Measurements from ENCODE around the gene ACIN1. TPM values are rescaled to one million over a fixed set of nuclear protein-coding genes. Genes with fewer than 3 reads are reported as not detected.
A peak's percentile ranks its signal among the peaks of the same experiment; 100 is the strongest.

The ACIN1 gene
- total and polyA plus RNA-seq, 9 of the 15 experiments (the other 6 are each of a cell fraction or from before 2014, with no cell fraction given): 5.0 to 196 (median 129) TPM

- Histone ChIP-seq H3K4me2 (ENCODE audit: insufficient read depth, low read length) (no peak overlapping the region), H3K27me3 (ENCODE audit: control insufficient read depth in 2 of 2, insufficient read depth in 2 of 2, low read length in 2 of 2) (no peaks in the 10 kb centered on the region), H3K79me2 (ENCODE audit: control insufficient read depth, insufficient read depth, low read length) (no peaks in the 10 kb centered on the region), H2AFZ (ENCODE audit: low read depth, low read length) (no peak overlapping the region), H3K9me3 (replicated peaks; ENCODE audit: control insufficient read depth, insufficient read depth, low read depth, low read length) (no peaks in the 10 kb centered on the region), H3K27ac (ENCODE audit: extremely low read depth, low read depth, low read length) (no peak overlapping the region), H3K36me3 (ENCODE audit: control insufficient read depth, insufficient read depth, low read length) (peaks cover 9% of the 10 kb centered on the region; the same call in 1 of the 3 replicates), H3K9ac (ENCODE audit: insufficient read depth in 1 of 2, low read depth in 2 of 2, low read length in 2 of 2) (0 out of 4 replicates have a peak overlapping the region, but pooled peaks of 1 of the 2 experiments have one; percentile 14), H3K9me1 (ENCODE audit: control insufficient read depth, insufficient read depth, low read length) (no peaks in the 10 kb centered on the region), H3K4me3 (no peak overlapping the region), H4K20me1 (replicated peaks; ENCODE audit: control insufficient read depth, insufficient read depth, low read length) (no peaks in the 10 kb centered on the region), H3K4me1 (replicated peaks in 1 of 2; ENCODE audit: control insufficient read depth in 2 of 2, insufficient read depth in 2 of 2, low read length in 2 of 2) (peaks cover 27 to 34% of the 10 kb centered on the region in 2 experiments; a peak in 4 of 5 replicates)
- no TSS peak for BruUV-seq (replicated peaks)
- ChIA-PET POLR2A (no interaction called here), CTCF (ENCODE audit: low intra/inter-chr PET ratio) (no interaction called here)
- in situ Hi-C loops (cut with MboI) (no loop called here), intact Hi-C loops (cut with micrococcal nuclease) (no loop called here)
- WGBS (ENCODE audit: insufficient coverage, low coverage, missing lambda C conversion rate): 91% methylated on average over 2 of the region's 2 CpGs
- ATAC-seq (no peak), FAIRE-seq (no peak), DNase-seq (ENCODE audit: extremely low read depth in 1 of 4, low spot score in 3 of 4) (no peak)
- TF ChIP-seq HDAC6 (IDR thresholded peaks at IDR 0.05; ENCODE audit: low read depth, low read length): no peak
- no peak for TF ChIP-seq ATF2 (CRISPR knock-in tag; IDR thresholded peaks at IDR 0.05)
- TF ChIP-seq C11orf30 (IDR thresholded peaks at IDR 0.05; ENCODE audit: low read depth): no peak
- no peak for TF ChIP-seq BRD9 (IDR thresholded peaks at IDR 0.05; ENCODE audit: low read depth, partially characterized antibody)
- TF ChIP-seq PCBP2 (IDR thresholded peaks at IDR 0.05; ENCODE audit: low read depth, low read length, poor library complexity, severe bottlenecking): no peak
- TF ChIP-seq ZNF280A (IDR thresholded peaks at IDR 0.05; ENCODE audit: low read depth, partially characterized antibody): no peak
- TF ChIP-seq NR0B1 (IDR thresholded peaks at IDR 0.05; ENCODE audit: partially characterized antibody): no peak
- no peak for TF ChIP-seq COPS2 (conservative IDR thresholded peaks at IDR 0.05)
- no peak for TF ChIP-seq GTF2E2 (tag; IDR thresholded peaks at IDR 0.05)
- no peak for TF ChIP-seq HNRNPUL1 (IDR thresholded peaks at IDR 0.05; ENCODE audit: low read length)
- TF ChIP-seq NCOA2 (IDR thresholded peaks at IDR 0.05; ENCODE audit: partially characterized antibody in 2 of 2): no peak
- TF ChIP-seq RBBP5 (IDR thresholded peaks at IDR 0.05; ENCODE audit: borderline replicate concordance, insufficient read depth, low read length, poor library complexity, severe bottlenecking): no peak
Observed at GRCh38 chr14:23139874-23140273, 44.9 kb upstream of the ACIN1 start.

All from K562 (cell line).